GM18858 (cell line): ENCODE measurements around the gene TAS1R2.

ENCODE experiments used
- ATAC-seq: cut with Tn5 transposase; IDR thresholded peaks from one replicate; pipeline ENCODE4 v1.9.1; 2021; ENCODE audit not compliant: unreplicated experiment

The TAS1R2 gene

DNA sequence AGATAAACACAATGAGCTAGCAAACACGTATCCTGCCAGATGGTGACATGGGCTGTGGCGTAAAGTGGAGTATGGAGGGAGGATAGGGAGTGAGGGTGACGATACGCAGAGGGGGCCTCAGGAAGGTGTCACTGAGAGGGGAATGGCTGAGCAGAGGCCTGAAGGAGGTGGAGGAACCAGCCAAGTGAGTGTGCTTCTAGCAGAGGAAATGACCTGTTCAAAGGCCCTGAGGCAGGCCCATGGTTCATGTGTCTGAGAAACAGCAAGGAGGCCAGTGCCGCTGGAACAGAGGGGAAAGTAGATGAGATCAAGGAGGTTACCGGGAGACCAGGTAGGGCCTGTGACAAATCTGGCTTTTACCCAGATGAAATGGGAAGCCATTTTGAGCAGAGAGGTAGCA, 36.0 kb downstream of the TAS1R2 start:
- ATAC-seq: no peak

DNA sequence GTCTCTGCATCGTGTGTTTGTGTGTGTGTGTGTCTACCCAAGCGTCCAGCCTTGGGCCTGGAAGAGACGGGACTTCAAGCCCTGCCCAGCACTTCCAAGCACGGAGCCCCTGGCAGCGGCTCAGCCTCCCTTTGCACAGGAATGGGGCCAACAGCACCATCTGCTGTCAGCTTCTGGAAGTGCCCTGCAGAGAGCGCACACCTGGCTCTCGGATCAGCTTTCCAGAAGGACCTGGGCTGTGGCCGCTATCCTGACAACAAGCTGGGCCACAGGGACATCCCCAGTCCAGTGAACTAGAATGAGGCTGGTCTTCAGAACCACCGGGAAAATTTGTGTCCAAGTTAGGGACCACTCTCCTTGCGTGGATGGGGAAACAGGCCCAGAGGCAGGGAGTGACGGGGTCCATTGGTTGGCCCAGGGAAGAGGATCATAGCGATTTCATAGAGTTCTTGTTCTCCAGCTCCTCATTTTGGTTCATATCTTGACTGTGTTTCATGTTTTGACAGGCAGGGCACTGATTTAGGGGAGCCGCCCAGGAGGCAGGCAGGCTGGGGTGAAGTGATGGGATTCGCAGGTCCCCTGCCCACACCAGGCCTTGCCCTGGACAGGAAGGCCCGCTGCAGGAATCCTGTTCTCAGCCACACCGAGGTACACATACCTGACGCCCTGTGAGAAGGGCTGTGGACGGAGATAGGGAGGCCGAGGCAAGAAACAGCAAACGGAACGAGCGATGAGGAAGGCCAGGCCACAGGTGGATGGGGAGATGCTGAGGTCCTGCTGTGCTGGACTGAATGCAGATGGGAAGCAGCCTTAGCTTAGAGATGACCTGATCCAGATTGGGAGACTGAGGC, 38.4 kb downstream of the TAS1R2 start:
- no peak for ATAC-seq

DNA sequence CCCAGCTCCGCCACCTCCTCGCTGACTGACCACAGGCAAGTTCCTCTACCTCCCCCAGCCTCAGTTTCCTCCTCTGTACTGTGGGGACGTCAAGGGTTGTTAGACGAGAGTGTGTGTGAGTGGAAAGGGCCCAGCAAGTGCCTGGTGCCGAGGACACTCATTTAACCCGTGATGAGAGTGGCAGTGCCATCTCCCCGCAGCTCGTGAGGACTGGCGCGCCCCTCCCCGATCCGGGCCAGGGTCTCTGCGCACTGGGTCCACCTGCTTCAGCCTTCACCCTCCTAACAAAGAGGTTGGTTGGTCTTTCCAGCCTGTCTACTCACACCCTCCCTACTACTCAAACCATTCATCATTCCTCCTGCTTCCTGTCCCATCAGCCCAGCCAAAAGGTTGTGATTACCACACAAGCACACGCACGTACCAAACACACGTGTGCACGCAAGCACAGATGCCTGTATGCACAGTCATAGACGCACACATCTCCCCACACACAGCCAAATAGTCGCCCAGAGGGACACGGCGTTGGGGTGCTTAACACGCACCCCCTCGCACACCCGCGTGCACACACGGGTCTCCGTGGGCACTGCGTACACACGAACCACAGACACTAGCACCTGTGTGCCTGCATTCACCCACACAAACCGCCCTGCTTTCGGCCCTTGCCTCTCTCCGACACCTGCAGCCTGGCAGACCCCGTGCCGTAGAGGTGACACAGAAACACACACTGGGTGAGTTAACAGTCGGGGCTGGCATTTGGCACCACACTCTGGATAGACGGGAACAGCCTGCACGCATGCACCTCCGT, 39.3 kb downstream of the TAS1R2 start:
- ATAC-seq: no peak

DNA sequence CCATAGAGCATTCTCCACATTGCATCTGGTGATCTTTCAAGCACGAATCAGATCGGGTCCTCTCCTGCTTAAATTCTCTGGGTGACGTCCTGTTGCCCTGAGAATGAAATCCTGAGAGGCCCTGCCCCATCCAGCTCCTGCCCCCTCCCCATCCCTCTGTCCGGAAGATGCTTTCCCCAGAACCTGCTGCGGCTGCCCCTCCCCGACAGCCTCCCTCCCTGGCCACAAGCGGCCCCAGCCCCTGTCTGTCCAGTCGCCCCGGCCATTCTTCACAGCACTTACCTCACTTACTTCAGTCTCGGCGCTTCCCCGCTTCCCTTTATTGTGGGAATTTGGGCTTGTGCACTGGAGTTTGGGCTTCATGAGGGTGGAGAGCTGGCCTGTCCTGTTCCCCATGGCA, 40.3 kb downstream of the TAS1R2 start:
- ATAC-seq: no peak

DNA sequence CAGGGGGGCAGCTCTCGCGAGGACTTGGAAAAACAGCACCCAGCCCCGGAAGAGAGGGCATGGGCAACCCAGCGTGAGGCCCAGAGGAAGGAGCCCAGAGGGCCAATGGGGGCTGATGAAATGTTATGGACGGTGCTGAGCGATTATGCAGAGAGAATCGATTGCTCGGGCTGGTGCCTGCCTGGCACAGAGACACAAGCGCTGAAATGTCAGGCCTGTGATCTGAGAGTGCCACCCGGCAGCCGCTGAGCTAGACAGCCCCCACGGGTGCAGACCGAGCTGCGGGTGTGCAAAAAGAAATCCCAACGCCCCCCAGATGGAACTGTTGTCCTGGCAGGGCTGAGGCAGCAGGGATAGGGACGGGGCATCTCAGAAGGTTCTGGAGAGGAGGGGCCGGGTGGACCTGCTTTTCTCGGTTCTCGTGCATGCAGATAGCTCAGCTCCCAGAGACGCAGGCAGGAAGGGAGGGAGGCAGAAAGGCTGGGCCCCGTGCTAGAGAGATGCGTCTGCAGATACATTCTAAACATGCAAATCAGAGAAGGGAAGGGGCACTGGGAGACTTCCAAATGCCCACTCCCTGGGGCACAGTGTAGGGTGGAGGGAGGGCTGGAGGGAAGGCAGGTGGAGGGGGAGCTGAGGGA, 41.5 kb downstream of the TAS1R2 start:
- no peak for ATAC-seq

DNA sequence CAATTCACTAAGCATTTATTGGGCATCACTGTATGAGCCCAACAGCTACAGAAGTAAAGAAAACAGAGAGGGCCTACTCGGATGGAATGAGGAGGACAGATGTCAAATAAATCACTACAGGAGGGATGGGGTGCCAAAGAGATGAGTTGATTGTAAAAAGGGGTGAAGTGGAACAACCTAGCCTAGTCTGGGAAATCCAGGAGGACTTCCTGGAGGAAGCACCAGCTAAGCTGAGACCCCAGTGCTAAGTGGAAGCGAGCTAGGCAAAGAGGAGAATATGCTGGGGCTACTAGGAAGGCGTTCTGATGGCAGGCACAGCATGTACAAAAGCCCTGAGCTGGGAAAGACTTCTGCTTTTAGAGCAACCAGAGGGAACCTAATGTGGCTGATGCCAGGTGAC, 42.1 kb downstream of the TAS1R2 start:
- no peak for ATAC-seq

DNA sequence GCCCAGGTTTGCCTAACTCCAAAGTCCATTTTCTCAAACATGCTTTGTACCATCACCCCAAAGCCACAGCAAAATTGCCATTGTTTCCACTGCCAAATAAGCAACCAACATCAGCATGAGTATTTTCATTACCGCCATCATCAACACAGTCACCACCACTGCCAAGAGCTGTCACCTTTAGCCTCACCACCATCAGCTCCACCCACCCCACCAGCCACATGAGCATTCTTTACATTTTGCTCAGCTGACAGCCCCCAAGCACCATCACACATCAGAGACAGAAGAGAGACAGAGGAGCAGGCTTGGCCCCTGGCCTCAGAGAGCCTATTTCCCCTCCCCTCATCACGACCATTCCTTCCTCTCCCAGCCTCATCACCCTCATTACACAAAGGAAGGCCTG, 42.7 kb downstream of the TAS1R2 start:
- no peak for ATAC-seq

DNA sequence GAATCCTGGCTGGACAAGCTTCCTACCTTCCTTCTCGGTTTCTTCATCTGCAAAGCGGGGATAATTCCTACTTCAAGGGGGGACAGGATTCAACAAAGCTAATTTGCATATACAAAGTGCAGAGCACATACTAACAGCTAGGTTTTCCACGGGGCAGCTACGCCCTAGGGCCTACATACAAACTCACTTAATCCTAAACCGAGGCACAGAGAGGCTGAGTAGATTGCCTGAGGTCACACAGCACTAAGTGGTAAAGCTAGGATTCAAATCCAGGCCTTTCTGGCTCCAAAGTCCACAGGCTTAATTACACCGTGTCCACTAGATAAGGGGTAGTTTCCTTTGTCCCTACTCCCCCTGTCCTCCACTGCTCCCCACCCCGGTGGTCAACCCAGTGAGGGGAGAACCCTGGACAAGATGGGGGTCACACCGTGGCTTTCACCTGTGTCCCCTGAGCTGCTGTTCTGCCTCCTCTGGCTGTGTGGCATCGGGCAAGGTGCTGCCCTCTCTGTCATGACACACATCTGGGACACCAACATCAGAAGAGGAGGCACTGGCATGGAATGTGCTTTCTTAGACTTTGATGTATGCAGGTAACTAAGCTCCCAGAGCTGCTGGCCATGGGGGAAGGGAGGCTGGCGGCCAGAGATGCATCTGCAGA, 44.5 kb downstream of the TAS1R2 start:
- ATAC-seq: no peak

DNA sequence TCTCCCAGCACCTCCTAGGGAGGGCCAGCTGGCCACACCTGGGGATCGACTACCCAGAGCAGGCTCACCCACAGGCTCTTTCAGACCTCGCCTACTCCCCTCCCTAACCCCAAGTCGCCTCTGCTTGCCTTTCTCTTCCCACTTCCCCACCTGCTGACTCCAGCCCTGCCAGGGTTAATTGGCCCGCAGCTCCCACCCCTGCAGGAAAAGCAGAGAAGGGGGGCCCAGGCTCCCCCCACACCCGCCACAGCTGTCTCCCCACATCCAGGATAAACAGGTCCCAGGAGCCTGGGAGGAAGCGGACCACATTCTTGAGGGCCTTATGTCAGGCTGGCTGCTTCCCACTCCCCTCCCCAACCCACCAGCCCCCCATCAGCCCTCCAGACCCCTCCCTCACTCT, 45.0 kb downstream of the TAS1R2 start:
- no peak for ATAC-seq

DNA sequence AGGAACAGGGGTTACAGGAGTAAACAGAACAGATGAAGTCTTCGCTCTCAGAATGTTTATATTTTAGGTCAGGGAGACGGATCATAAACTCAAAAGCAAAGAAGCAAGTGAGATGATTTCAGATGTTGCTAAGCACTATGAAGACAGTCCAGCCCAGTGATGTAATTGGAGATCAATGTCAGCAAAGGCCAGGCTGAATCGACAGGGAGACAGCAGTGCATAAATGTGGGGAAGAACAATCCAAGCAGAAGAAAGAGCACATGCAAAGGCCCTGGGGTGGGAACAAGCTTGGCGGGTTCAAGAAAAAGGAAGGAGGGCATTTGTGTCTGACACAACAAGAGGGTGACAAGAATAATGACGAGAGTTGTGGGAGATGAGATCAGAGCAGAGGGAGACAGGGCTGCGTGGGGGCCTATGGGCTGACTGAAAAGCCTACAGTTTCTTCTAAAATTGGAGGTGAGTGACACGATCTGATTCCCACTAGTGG, 47.0 kb downstream of the TAS1R2 start:
- ATAC-seq: no peak

DNA sequence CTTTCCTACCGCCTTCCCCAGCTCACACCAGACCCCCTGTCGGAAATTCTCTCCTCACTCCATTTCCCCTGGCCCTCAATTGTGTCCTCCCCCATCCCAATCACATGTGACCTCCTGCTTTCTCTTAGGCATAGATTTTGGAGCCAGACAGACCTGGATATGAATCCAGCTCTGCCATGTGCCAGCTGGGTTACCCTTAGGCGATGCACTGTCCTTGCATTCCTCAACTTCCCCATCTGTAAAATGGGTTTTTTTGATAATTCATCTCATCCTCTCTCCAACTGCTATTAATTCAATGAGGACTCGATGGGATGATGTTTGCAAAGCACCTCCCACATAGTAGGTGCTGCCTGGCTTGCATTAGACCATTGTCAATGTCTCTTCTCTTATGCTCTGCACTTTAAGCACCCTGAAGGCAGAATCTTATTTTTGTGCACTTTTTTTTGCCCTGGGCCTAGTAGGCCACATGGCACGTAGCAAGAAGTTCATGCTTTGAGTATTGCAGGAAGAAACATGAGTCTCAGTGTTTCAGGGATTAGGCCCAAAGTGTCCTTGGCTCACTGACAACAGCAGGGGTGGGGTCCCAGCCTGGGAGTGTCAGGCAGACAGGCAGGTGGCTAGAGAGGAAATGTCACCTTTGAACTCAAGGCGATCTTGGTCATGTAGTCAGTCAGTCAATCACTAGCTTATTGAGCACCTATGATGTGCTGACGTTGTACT, 47.6 kb downstream of the TAS1R2 start:
- ATAC-seq: no peak

DNA sequence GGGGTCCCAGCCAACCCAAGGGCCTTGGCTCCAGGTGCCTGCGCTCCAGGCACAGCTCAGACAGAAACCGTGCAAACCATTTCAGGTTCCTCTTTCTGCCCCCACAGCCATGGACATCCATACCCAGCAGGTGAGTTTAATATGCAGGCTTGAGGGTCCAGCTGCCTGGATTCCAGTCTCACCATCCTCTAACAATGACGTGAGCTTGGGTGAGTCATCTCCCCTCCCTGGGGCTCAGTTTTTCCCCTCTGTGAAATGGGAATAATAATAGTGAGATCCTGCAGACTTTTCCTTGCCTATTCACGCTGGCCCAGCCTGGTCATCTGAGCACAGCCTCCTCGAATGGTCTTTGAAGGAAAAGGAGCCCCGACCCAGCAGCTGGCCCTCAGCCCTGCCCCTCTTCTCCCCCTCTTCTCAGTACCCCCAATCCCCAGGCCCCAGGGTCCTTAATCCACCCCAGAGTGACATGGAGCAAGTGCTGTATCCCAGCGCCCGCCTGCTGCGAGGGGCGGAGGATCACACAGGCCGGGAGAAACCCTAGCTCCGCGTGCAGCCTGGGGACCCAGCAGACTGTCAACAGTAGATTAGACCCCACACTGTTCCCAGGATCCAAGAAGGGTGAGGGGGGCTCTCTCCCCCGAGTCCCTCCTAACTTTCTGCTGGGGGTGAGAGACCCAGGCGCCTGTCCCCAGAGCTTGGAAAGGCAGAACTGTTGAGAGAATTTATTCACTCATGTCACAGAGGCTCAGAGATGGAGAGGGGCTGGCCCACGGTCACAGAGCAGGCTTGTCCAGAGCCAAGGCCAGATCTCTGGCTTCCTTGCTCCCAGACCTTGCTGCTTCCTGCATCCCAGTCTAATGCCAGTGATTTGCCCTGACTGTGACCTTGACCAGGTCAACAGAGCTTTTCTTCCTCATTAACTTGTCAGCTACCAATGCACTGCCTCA, 49.2 kb downstream of the TAS1R2 start:
- no peak for ATAC-seq

DNA sequence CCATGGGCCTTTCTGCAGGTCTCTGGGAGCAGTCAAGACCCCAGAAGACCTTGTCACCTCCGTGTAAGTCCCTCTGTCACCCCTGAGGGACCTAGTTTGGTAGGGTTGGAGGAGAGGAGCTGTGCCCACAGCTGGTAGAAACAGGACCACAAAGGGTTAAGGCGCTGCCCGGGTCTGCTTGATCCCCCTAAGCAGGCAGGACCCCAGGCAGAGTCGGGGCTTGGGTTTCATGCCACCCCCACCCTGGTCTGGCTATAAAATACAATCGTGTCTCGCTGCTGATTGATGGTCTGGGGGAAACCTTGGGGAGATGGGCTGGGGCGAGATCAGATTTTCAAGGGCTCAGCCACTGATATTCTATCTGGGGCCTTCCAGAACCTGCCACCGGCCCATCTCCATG, 50.9 kb downstream of the TAS1R2 start:
- no peak for ATAC-seq

DNA sequence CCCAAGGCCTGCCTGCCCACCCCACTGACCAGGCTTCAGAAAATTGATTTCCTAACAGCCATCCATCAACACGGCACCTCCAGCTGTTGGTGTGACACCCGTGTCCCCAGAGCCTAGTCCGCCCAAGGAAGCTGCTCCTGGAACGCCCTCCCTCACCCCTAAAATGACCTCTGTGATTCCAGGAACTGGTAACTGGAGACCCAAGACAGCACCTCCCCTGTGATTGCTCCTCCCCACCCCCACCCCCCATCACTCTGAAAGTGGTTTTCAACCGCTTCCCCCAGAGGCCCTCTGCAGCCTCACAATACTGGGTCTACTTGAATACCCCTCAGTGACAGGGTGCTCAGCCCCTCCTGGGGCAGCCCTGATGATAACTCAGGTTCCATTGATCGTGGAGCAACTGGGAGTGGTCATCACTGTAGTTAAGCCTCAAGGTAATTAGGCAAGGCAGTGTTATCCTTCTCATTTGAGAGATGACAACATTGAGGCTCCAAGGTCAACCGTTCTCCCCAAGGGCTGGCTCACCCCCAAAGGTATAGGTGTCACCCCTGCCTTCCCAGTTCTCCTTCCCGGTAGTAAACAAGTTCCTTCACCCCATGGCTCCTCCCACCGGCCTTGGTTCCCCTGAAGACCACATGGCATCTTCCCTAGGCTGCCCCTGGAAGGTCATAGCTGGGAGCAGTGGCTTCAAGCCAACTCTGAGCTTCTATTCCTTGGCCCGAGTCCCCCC, 52.0 kb downstream of the TAS1R2 start:
- ATAC-seq: no peak

DNA sequence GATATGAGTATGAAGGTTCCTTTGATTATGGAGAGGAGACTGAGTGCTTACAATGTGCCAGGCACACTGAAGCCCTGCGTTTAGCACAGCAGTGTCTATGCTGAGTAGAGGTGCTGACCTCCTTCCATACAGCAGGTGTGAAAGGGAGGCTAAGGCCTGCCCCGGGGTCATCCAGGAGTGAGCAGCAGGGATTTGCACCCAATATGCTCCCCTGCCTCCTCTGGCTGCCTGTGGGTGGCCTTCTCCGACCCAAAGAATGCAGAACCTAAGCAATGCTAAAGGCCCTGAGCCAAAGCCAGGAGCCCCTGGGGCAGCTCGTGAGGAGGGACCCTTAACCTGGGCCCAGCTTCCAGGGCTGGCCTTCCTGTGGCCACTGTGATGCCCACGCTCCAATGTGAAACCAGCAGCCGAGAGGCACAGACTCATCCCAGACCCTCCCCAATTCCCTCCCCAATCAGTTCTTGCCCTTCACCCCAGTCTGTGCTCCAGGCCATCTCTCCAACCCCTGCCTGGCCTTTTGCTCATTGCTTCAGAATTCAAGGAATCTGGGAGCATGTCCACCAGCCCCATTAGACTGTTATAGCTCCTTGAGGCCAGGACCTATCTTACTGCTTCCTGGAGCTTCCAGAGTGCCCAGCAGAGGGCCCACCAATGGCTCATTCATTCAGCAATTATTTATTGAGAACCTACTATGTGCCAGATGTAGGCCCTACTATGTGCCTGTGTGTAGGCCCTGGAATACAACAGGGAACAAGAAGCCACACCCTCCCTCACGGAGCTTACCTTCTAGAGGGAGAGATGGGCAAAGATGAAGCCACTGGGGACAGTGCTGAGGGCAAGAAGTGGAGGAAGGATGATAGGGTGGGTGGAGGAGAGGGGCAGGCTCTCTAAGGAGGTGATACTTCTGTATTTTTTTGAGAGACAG, 53.3 kb downstream of the TAS1R2 start:
- ATAC-seq: no peak

DNA sequence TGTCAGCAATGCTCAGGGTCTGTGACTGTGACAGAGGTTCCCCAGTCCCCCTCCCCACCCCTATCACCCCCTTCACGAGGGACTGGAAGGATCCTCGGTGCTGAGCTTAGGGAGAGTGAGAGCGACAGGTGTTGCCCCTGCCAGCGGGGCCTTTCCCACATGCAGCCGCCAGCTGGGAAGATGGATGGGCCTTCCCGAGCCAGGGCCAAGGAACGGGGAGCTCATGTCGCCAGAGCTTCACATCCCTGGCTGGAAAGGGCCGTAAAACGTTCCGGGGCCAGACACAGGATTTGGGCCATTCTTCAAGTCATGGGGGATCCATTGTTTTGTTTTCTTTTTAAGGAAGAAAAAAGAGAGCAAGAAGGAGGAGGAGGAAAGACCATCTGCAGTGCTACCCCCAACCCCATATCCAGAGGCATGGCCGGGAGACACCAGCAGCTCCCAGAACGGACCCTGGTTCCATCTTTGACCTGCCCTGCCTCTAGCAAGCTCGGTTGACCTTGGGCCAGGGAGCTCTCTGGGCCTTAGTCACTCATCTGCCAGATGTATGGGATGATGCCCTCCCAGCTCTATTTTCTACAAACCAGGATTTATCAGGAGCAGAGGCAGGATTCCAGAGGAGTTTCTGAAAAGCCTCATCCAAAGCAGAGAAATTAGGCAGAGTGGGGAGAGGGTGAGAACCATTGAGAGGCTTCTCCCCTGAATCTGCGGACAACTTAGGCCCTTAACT, 54.1 kb downstream of the TAS1R2 start:
- ATAC-seq: no peak

DNA sequence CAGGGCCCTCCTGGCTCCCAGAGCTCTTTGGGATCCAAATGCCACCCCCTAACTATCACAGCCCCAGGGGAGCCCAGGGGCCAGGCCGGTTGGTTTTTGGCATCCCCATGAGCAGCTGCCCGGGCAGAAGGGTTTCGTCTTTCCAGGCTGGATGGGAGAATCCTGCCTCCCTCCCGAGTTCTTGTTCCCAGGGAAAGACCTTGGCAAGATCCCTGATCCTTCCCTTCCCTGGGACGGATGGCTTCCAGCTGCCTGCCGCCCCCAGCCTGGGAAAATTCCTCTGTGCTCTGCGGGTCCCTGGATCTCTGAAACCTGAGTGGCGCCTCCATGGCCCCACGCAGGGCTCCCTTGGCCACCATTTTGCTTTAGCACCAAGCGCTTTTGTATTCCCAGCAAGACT, 55.6 kb downstream of the TAS1R2 start:
- no peak for ATAC-seq
